ENCODE results near the gene GNB1L.

The GNB1L gene

GRCh38 chr22:19854778-19855503 is at the start of gene GNB1L, which contains the start of gene RTL10:
TSS of gene GNB1L (minus strand) at chr22:19854874. CDS start at chr22:19821355, 33,519 bp downstream.
TSS of gene RTL10 (minus strand) at chr22:19854874. CDS start at chr22:19852261, 2,613 bp downstream.
- DNase-seq (ENCODE audit: low read depth in 2 of 3, low spot score in 1 of 3) = peak; percentile 87 to 96 (median 90)

- no peak for DNase-seq (ENCODE audit: low read depth in 2 of 3, low spot score in 1 of 3)
Observed at GRCh38 chr22:19904174-19904856, 49.6 kb upstream of the GNB1L start.

GRCh38 chr22:19903513-19903912 is 48.8 kb upstream of the GNB1L start:
- no peak for DNase-seq (ENCODE audit: low read depth in 2 of 3, low spot score in 1 of 3)

GRCh38 chr22:19903031-19903430 is 48.4 kb upstream of the GNB1L start:
- no peak for DNase-seq (ENCODE audit: low read depth in 2 of 3, low spot score in 1 of 3)

GRCh38 chr22:19902245-19902715 is 47.6 kb upstream of the GNB1L start:
- DNase-seq (ENCODE audit: low read depth in 2 of 3, low spot score in 1 of 3) = no peak

GRCh38 chr22:19901577-19902244 is 47.0 kb upstream of the GNB1L start:
- DNase-seq (ENCODE audit: low read depth in 2 of 3, low spot score in 1 of 3) = no peak

GRCh38 chr22:19900707-19901436 is 46.2 kb upstream of the GNB1L start:
- DNase-seq (ENCODE audit: low read depth in 2 of 3, low spot score in 1 of 3) = no peak

GRCh38 chr22:19898831-19899567 is 44.3 kb upstream of the GNB1L start:
- no peak for DNase-seq (ENCODE audit: low read depth in 2 of 3, low spot score in 1 of 3)

- DNase-seq (ENCODE audit: low read depth in 2 of 3, low spot score in 1 of 3) = no peak
Observed at GRCh38 chr22:19898145-19898544, 43.5 kb upstream of the GNB1L start.

- no peak for DNase-seq (ENCODE audit: low read depth in 2 of 3, low spot score in 1 of 3)
Observed at GRCh38 chr22:19897726-19898125, 43.1 kb upstream of the GNB1L start.

- no peak for DNase-seq (ENCODE audit: low read depth in 2 of 3, low spot score in 1 of 3)
Observed at GRCh38 chr22:19896665-19897355, 42.1 kb upstream of the GNB1L start.

- no peak for DNase-seq (ENCODE audit: low read depth in 2 of 3, low spot score in 1 of 3)
Observed at GRCh38 chr22:19895160-19895849, 40.6 kb upstream of the GNB1L start.

- no peak for DNase-seq (ENCODE audit: low read depth in 2 of 3, low spot score in 1 of 3)
Observed at GRCh38 chr22:19893363-19893762, 38.7 kb upstream of the GNB1L start.

GRCh38 chr22:19892925-19893324 is 38.3 kb upstream of the GNB1L start:
- DNase-seq (ENCODE audit: low read depth in 2 of 3, low spot score in 1 of 3) = no peak

GRCh38 chr22:19892257-19892879 is 37.7 kb upstream of the GNB1L start:
- peak; percentile 37 to 48 (median 46) for DNase-seq (ENCODE audit: low read depth in 2 of 3, low spot score in 1 of 3)

- peak; percentile 72 to 76 (median 73) for DNase-seq (ENCODE audit: low read depth in 2 of 3, low spot score in 1 of 3)
Observed at GRCh38 chr22:19891317-19892256, 36.9 kb upstream of the GNB1L start.

- no peak for DNase-seq (ENCODE audit: low read depth in 2 of 3, low spot score in 1 of 3)
Observed at GRCh38 chr22:19890502-19891316, 36.0 kb upstream of the GNB1L start.
